GM19025 (cell line): ENCODE measurements around the gene ZNF223.

Experiments
- ATAC-seq: cut with Tn5 transposase; IDR thresholded peaks from one replicate; pipeline ENCODE4 v1.9.1; 2021; ENCODE audit warnings: mild to moderate bottlenecking, low read depth, moderate library complexity; ENCODE audit not compliant: unreplicated experiment

The ZNF223 gene

DNA sequence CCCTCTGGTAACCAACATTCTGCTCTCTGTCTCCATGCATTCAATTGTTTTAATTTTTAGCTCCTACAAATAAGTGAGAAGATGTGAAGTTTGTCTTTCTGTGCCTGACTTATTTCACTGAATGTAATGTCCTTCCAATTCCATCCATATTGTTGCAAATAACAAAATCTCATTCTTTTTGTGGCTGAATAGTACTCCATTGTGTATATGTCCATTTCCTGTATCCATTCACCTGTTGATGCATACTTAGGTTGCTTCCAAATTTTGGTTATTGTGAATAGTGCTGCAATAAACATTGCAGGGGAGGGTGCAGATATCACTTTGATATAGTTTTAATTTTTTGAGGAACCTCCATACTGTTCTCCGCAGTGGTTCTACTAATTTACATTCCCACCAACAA, 17.6 kb downstream of the ZNF223 start:
- ATAC-seq, result no peak

DNA sequence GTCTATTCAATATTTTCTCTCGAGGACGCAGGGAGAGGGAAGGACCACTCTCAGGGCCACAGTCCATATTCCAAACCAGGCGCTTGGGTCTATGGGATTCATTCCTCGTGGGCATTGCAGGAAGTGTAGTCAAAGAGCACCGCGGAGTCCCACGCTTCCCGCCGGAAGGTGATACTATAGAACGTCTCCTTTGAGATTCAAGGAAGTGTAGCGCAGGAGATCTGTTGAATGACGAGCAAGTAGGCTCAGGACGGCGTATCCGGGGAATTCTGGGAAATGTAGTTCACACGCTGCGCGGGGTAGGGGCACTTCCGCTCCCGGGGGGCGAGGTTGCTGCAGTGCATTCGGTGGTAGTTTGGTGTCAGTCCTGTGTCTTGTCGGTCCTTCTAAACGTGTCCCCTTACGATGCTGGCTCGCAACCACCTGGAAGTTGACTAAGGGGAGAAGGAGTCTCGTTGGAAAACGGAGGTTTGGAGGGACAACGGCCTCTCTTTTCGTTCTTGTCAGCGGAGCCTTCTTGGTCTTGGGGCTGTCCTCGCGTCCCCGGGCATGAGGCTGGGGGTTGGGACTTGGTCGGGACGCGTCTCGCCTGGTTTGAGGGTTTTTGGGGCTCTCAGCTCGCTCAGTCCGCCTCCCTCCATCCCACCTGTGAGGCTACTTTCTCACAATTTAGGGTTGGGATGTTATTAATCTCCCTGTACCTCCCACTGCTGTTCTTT, 20.1 kb downstream of the ZNF223 start, which contains the start of gene ZNF284:
Gene ZNF284, plus strand, starts transcription at position 336 of the 719 bp plus-strand sequence. CDS start 4,231 bp downstream, outside the sequence.
- peak; percentile 90 for ATAC-seq

DNA sequence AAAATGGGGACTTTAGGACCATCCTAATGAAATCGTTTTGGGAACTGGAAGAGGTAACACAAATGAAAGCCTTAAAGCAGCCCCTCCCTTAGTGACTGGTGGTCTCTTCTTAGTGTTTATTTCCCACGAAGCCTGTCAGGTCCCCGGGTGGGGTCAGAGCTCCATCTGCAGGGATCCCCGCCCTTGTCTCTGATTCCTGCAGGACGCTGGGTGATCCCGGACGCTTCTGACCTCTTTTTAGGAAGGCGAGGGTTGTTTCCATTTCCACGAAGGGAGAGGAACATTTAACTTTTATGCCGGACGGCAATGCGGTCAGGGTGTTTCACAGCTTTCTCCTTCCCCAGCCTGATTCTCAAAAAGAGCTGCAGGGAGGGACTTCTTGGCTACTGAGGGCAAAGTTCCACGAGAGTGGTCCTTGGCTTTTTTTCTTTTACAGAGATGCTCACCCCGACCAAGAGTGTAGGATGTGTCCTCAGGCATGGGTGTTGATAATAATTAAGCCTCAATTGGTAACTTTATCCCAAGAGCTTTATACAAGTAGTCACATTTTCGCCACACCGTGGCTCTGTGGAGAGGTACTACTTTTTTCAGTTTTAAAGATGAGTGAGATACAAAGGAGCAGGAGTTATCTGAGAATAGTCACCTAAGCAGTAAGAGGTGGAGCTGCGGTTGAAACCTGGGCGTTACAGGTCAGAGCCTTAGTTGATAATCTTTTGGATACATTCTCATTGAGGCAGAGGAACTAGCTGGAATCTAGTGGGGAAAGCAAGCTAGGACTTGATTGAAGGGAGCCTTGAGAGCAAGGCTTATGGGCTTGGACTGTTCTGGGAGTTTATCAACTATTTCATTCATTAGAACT, 20.9 kb downstream of the ZNF223 start:
- ATAC-seq, result no peak

DNA sequence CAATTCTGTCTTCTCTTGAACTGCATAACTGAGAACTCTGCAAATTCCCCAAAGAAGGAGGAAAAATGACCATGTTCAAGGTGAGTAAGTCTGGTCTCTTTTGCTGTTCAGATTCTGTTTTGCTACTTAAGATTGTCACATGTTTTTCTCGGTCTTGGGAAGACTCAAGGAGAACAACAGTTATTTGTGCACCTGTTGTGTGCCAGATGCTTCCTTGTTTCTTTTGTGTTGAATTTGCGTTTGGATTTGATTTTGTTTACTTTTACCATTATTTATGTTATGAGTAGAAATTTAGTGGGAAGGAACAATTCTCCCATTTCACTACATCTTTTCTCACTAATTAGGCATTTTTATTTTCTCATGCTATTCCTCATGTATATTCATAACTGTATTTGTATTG, 24.5 kb downstream of the ZNF223 start:
- ATAC-seq, result no peak

DNA sequence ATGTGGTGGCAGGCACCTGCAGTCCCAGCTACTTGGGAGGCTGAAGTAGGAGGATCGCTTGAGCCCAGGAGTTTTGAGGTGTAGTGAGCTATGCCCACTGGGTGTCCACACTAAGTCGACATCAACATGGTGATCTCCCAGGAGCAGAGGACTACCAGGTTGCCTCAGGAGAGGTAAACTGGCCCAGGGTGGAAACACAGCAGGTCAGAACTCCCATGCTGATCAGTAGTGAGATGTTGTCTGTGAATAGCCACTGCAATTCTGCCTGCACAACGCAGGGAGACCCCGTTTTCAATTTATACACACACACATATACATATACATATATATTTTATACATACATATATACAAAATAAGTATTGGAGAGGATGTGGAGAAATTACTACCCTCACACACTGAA, 40.3 kb downstream of the ZNF223 start:
- ATAC-seq, result no peak

DNA sequence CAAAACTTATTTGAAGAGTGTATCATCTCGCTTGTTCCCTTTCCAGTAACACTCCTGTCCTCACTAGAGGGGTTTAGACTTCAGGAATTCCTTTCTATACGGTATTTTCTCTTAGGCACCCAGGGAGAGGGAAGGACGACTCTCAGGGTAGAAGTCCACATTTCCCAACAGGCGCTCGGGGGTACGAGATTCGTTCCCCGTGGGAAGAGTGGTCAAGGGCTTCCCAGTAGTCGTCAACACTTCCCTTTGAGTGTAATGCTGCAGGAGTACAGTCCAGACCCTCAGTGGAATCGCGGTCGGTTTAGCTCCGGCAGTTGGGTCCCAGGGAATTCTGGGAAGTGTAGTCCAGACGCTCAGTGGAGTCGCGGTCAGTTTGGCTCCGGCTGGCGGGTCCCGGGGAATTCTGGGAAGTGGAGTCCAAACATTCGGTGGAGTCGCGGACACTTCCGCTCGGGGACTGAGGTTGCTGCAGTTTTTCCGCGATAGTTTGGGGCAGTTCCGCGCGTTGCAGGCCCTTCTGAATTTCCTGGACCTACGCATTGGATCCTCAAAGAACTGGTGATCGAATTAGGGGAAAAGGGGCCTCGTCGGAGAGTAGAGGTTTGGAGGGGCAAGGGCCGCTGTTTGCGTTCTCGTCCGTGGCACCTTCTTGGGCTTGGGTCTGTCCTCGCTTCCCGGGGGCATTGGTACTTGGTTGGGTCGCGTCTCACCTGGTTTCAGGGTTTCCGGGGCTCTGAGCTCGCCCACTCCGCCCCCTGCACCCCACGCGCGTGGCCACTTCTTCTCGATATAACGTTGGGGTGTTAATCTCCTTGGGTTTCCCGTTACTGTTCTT, 42.3 kb downstream of the ZNF223 start, which contains the start of gene ZNF224:
Gene ZNF224, plus strand, starts transcription at position 431 of the 835 bp plus-strand sequence. CDS start 3,513 bp downstream, outside the sequence.
- ATAC-seq, result peak; percentile 81

DNA sequence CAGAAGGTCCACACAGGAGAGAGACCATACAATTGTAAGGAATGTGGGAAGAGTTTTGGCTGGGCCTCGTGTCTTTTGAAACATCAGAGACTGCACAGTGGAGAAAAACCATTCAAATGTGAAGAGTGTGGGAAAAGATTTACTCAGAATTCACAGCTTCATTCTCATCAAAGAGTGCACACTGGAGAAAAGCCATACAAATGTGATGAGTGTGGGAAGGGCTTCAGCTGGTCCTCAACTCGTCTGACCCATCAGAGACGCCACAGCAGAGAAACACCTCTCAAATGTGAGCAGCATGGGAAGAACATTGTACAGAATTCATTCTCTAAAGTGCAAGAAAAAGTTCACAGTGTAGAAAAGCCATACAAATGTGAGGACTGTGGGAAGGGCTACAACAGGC, 55.9 kb downstream of the ZNF223 start:
- ATAC-seq, result no peak

DNA sequence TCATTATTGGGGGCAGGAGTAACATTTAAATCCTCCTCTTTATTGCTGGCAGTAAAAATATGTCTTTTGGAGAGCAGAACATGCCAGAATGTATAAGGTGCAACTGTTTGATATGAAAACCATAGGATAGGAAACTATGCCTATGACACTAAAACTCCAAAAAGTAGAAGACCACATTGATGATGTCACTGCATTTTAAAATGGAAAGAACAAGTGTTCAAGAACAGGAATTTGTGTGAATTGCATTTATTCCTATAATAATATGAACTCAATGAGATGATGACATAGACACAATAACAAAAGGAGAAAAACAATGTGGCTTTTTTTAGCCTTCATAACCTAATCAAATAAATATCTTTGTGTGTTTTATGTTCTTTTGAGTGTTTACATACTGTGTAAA, 57.6 kb downstream of the ZNF223 start:
- no peak for ATAC-seq

DNA sequence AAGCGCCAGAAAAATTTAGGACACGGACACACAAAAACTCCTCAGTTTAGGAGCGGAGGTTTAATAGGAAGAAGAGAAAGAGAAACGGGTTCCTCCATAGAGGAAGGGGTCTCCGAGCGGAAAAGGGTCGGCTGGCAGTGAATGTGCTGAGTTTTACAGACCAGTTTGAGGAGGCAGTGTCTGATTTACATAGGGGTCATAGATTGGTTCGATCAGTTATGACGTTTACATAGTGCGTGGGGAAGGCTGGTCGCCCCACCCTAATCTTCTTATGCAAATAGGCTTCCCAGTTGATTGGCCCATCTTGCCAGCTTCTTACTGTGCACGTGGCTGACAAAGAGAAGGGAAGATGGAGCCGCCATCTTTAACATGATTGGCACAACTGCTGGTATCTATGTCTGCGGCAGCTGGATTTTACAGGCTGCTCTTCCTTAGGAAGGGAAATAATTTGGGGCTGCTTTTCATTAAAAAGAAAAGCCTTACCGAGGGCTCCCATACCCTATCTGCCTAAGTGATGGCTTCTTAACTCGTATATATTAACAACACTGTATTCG, 60.2 kb downstream of the ZNF223 start:
- no peak for ATAC-seq

DNA sequence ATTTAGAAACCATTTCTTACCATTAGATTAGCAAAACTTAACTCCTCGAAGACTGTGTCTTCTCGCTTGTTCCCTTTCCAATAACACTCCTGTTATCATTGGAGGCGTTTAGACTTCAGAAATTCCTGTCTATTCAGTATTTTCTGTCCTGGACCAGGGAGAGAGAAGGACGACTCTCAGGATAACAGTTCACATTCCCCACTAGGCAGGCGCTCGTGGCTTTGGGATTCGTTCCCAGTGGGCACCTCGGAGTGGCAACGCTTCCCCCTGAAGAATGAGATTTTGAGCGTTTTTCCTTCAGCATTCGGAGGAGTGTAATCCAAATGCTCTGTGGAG, 60.9 kb downstream of the ZNF223 start:
- no peak for ATAC-seq

DNA sequence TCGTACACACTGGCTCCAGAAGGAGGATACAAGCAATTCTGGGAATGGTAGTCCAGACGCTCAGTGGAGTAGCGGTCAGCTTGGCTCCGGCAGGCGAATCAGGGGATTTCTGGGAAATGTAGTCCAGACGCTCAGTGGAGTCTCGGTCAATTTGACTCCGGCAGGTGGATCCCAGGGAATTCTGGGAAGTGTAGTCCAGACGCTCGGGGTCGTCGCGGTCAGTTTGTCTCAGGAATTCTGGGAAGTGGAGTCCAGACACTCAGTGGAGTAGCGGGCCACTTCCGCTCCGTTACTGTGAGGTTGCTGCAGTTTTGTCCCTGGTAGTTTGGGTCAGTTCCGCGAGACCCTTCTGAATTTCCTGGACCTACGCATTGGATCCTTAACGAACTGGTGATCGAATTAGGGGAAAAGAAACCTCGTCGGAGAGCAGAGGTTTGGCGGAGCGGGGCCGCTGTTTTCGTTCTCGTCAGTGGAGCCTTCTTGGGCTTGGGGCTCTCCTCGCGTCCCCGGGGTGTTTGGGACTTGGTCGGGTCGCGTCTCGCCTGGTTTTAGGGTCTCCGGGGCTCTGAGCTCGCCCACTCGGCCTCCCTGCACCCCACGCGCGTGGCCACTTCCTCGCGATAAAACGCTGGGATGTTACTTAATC, 61.4 kb downstream of the ZNF223 start, which contains the start of gene ZNF225:
Gene ZNF225, plus strand, starts transcription at position 262 of the 646 bp plus-strand sequence. CDS start 2,429 bp downstream, outside the sequence.
- peak; percentile 89 for ATAC-seq

DNA sequence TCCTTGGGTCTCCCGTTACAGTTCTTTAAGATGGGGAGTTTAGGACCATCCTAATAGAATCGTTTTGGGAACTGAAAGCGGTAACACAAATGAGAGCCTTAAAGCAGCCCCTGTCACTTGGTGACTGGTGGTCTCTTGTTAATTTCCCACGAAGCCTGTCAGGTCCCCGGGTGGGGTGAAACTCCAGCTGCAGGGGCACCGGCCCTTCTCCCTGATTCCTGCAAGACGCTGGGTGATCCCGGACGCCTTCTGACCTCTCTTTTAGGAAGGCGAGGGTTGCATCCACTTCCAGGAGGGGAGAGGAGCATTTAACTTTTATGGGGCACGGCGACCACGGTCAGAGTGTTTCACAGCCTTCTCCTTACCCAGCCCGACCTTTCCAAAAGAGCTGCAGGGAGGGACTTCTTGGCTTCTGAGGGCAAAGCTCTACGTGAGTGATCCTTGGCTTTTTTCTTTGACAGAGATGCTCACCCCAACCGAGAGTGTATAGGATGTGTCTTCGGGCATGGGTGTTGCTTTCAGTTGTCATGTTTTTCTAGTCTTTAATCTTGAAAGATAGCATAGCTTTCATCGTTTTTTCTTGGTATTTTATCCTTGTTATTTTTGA, 62.1 kb downstream of the ZNF223 start:
- no peak for ATAC-seq
